ENCODE data around the gene ARFGAP1. TPM values are rescaled to one million over a fixed set of nuclear protein-coding genes. Genes with fewer than 3 reads are reported as not detected.

ARFGAP1 gene
- total and polyA plus RNA-seq, 2 of the 4 experiments (the other 2 are of a cell fraction): 59.1 to 194 TPM

DNA sequence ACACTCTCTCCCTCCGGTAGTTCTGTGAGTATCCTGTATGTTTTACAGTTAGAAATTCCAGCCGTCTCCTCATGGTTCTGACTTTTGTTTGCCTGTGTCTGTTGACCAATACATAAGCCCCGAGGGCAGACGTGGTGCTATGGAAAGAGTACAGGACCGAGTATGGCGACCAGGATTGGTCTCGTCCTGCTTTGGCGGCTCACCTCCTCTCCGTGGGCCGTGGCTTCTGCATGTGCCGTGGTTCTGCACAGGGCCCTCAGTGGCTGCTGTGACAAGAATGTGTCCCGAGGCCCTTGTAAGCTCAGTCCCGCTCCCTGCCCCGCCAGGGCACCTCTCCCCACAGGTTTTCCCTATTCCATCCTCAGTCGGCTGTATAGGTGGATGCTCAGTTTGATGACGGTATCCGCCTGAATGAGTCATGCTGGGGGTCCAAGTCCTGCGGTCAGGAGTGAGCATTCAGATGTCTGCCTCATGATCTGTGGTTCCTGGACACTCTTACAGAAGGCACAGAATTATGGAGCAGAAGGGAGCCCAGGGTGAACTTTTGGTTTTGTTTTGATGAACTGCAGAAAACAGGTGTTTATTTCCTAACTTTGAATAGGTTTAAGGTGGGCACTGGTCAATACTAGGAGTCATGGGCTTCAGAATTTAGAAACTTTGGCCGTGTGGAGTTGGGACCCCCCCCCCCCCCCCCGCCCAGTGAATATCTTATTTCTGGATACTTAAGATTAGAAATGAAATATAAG lies 1.2 kb downstream of the ARFGAP1 start:
- H4K8ac ChIP-seq (ENCODE audit: low read depth in 2 of 2, low read length in 2 of 2): peak overlapping the region in 1 of 2 experiments; percentile 57; a peak in 1 of 4 replicates
- H3K23ac ChIP-seq (ENCODE audit: low read depth, low read length): peak overlapping the region; percentile 88; the same call in 1 of the 2 replicates
- 0 out of 2 replicates have a peak overlapping the region, but pooled peaks have one; percentile 73 for H3K14ac ChIP-seq (replicated peaks; ENCODE audit: low read depth, low read length)
- no peak overlapping the region; the same call in 1 of the 2 replicates for H3K27ac ChIP-seq (ENCODE audit: insufficient read depth, low read length)
- H2AFZ ChIP-seq (replicated peaks; ENCODE audit: low read length, poor library complexity): no peak overlapping the region
- H4K20me1 ChIP-seq (ENCODE audit: insufficient read depth, low read length): peaks cover 56% of the 10 kb centered on the region
- no peaks in the 10 kb centered on the region for H3K27me3 ChIP-seq (ENCODE audit: control insufficient read depth, insufficient read depth, low read length)
- in situ Hi-C loops (cut with MboI; ENCODE audit: low sequenced_read_pairs) (loop anchor here (5.0 kb wide), 1 partner anchor 42 kb away; no protein-coding TSS in a partner anchor), dilution Hi-C loops (cut with HindIII; ENCODE audit: low sequenced_read_pairs, unreplicated experiment) (no loop called here), intact Hi-C loops (cut with micrococcal nuclease) (loop anchor here (5.0 kb wide), 2 partner anchors 42 to 57 kb away; partner anchors contain the start of gene YTHDF1)
- H3K4me1 ChIP-seq (ENCODE audit: control insufficient read depth, insufficient read depth, low read length): peaks cover 12% of the 10 kb centered on the region
- H3K9ac ChIP-seq (ENCODE audit: low read depth, low read length): peak overlapping the region; percentile 95
- ChIA-PET POLR2A (ENCODE audit: unreplicated experiment) (interaction anchor here (0.6 kb wide), 1 partner anchor 42 kb away, joined by 5 read pairs; no protein-coding TSS in a partner anchor), CTCF (interaction anchor here (1.0 kb wide), 1 partner anchor 51 kb away, joined by 3 read pairs; no protein-coding TSS in a partner anchor)
- H2BK20ac ChIP-seq (ENCODE audit: low read depth, low read length): no peak overlapping the region
- no peak overlapping the region for H2BK120ac ChIP-seq (ENCODE audit: low read depth, low read length)
- WGBS, 2 experiments (ENCODE audit: extremely low coverage in 2 of 2, insufficient read length in 1 of 2): 48% methylated on average over 4 of the region's 20 CpGs; no CpG with 5 or more reads in 1 of the 2 experiments
- ATAC-seq (ENCODE audit: low read depth) (peak; percentile 10), DNase-seq (peak; percentile 88)
- H4K5ac ChIP-seq (ENCODE audit: low read depth, low read length): no peak overlapping the region
- peak overlapping the region; percentile 72 for H3K4me3 ChIP-seq (ENCODE audit: insufficient read depth, low read depth, low read length)
- peak overlapping the region; percentile 47 for H2AK5ac ChIP-seq (ENCODE audit: low read depth, low read length)
- no peak overlapping the region for H3K18ac ChIP-seq (ENCODE audit: low read depth, low read length)
- peak overlapping the region; percentile 4; the same call in 1 of the 2 replicates for H3K4ac ChIP-seq (ENCODE audit: low read depth, low read length)
- H3K4me2 ChIP-seq (ENCODE audit: low read depth, low read length): peak overlapping the region; percentile 97
- H3K79me1 ChIP-seq (ENCODE audit: low read depth in 1 of 2, low read length in 2 of 2): peaks cover 8 to 49% of the 10 kb centered on the region in 2 experiments; a peak in 3 of 4 replicates
- peak overlapping the region; percentile 15; the same call in 1 of the 2 replicates for H4K91ac ChIP-seq (ENCODE audit: insufficient read depth, low read depth, low read length)
- peaks cover 32% of the 10 kb centered on the region for H3K36me3 ChIP-seq (ENCODE audit: control insufficient read depth, insufficient read depth, low read length)
- H3K56ac ChIP-seq (ENCODE audit: extremely low read depth, insufficient read depth, low read length): peak overlapping the region; percentile 37; the same call in 1 of the 2 replicates
- H2AK9ac ChIP-seq (replicated peaks; ENCODE audit: low read depth, low read length, poor library complexity): peak overlapping the region; percentile 48
- no peak overlapping the region for H2BK15ac ChIP-seq (ENCODE audit: low read depth, low read length)
- peak overlapping the region; percentile 58 for H2BK5ac ChIP-seq (ENCODE audit: low read depth, low read length, poor library complexity, severe bottlenecking)
- peaks cover 8% of the 10 kb centered on the region; the same call in 1 of the 2 replicates for H3K9me1 ChIP-seq (ENCODE audit: insufficient read depth, low read length)
- TSS peak; percentile 71 for BruUV-seq (replicated peaks)
- H3K9me3 ChIP-seq (ENCODE audit: control insufficient read depth, insufficient read depth, low read length): no peaks in the 10 kb centered on the region
- no peak for TF ChIP-seq CHD1 (IDR thresholded peaks at IDR 0.05; ENCODE audit: low read depth, low read length)
- TF ChIP-seq, protein P1, sequence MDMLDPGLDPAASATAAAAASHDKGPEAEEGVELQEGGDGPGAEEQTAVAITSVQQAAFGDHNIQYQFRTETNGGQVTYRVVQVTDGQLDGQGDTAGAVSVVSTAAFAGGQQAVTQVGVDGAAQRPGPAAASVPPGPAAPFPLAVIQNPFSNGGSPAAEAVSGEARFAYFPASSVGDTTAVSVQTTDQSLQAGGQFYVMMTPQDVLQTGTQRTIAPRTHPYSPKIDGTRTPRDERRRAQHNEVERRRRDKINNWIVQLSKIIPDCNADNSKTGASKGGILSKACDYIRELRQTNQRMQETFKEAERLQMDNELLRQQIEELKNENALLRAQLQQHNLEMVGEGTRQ (IDR thresholded peaks at IDR 0.05; ENCODE audit: low read depth, low read length): no peak
- TF ChIP-seq MAFK (IDR thresholded peaks at IDR 0.05; ENCODE audit: low read depth, low read length): no peak
- peak; percentile 36; the same call in 1 of the 2 replicates for TF ChIP-seq MXI1 (IDR thresholded peaks at IDR 0.05; ENCODE audit: borderline replicate concordance, low read depth, low read length)
- TF ChIP-seq POLR2A (IDR thresholded peaks at IDR 0.05; ENCODE audit: low read depth, low read length): peak; percentile 76; the same call in 1 of the 2 replicates
- no peak for TF ChIP-seq SMC3 (IDR thresholded peaks at IDR 0.05; ENCODE audit: low read depth, low read length)
- TF ChIP-seq, protein P2, sequence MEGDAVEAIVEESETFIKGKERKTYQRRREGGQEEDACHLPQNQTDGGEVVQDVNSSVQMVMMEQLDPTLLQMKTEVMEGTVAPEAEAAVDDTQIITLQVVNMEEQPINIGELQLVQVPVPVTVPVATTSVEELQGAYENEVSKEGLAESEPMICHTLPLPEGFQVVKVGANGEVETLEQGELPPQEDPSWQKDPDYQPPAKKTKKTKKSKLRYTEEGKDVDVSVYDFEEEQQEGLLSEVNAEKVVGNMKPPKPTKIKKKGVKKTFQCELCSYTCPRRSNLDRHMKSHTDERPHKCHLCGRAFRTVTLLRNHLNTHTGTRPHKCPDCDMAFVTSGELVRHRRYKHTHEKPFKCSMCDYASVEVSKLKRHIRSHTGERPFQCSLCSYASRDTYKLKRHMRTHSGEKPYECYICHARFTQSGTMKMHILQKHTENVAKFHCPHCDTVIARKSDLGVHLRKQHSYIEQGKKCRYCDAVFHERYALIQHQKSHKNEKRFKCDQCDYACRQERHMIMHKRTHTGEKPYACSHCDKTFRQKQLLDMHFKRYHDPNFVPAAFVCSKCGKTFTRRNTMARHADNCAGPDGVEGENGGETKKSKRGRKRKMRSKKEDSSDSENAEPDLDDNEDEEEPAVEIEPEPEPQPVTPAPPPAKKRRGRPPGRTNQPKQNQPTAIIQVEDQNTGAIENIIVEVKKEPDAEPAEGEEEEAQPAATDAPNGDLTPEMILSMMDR (conservative IDR thresholded peaks at IDR 0.05; ENCODE audit: low read depth, low read length): no peak
- TF ChIP-seq FOS (IDR thresholded peaks at IDR 0.05; ENCODE audit: low read depth, low read length): peak; percentile 77
- TF ChIP-seq RFX5 (IDR thresholded peaks at IDR 0.05; ENCODE audit: low read depth, low read length): no peak
- TF ChIP-seq, protein P3, sequence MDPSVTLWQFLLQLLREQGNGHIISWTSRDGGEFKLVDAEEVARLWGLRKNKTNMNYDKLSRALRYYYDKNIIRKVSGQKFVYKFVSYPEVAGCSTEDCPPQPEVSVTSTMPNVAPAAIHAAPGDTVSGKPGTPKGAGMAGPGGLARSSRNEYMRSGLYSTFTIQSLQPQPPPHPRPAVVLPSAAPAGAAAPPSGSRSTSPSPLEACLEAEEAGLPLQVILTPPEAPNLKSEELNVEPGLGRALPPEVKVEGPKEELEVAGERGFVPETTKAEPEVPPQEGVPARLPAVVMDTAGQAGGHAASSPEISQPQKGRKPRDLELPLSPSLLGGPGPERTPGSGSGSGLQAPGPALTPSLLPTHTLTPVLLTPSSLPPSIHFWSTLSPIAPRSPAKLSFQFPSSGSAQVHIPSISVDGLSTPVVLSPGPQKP (IDR thresholded peaks at IDR 0.05; ENCODE audit: borderline replicate concordance, low read depth, low read length): no peak
- TF ChIP-seq BHLHE40 (IDR thresholded peaks at IDR 0.05; ENCODE audit: low read depth, low read length): no peak
- TF ChIP-seq CEBPB (IDR thresholded peaks at IDR 0.05; ENCODE audit: low read depth, low read length): no peak
- no peak for TF ChIP-seq NFE2L2 (IDR thresholded peaks at IDR 0.05; ENCODE audit: low read depth, low read length)
